NCI-H460 (cell line): Measurements from ENCODE around the gene SCP2. TPM values are rescaled to one million over a fixed set of nuclear protein-coding genes. Genes with fewer than 3 reads are reported as not detected.
"Not testable (repeated sequence)": the region's sequence is repeated elsewhere in the genome, so short reads cannot be mapped to it uniquely, and the experiment has no call there.

Experiments
- DNase-seq: peaks from one replicate; pipeline ENCODE4 v3.0.0-alpha.2; 2016; ENCODE audit warnings: low read depth; ENCODE audit errors: extremely low read depth
- total RNA-seq: library from RNA; depleted of rRNA; stranded (reverse); fragments of >200 nt; shearing (Covaris generic); gene quantifications from 2 replicates; pipeline ENCODE4 v1.2.3, GENCODE V29; 2014

The SCP2 gene
- total RNA-seq, 1 experiment from 2014 or later: 35.2 TPM

- no peak for DNase-seq
These were observed 40.6 kb downstream of the SCP2 start for GRCh38 chr1:52967666-52968065.

- DNase-seq: not testable (repeated sequence)
These were observed 42.2 kb downstream of the SCP2 start for GRCh38 chr1:52969234-52969633.

GRCh38 chr1:52970149-52970548 lies 43.1 kb downstream of the SCP2 start:
- no peak for DNase-seq

- no peak for DNase-seq
These were observed 46.8 kb downstream of the SCP2 start for GRCh38 chr1:52973841-52974240.

- no peak for DNase-seq
These were observed 49.3 kb downstream of the SCP2 start for GRCh38 chr1:52976183-52977035.

GRCh38 chr1:52978045-52978444 lies 51.0 kb downstream of the SCP2 start:
- DNase-seq: no peak

- not testable (repeated sequence) for DNase-seq
These were observed 65.7 kb downstream of the SCP2 start for GRCh38 chr1:52992733-52993132.

- no peak for DNase-seq
These were observed 67.6 kb downstream of the SCP2 start for GRCh38 chr1:52994656-52995055.

GRCh38 chr1:52996653-52997052 lies 69.6 kb downstream of the SCP2 start:
- DNase-seq: no peak

- DNase-seq: no peak
These were observed 74.1 kb downstream of the SCP2 start for GRCh38 chr1:53001128-53001527.

GRCh38 chr1:53006612-53007011 lies 79.5 kb downstream of the SCP2 start:
- not testable (repeated sequence) for DNase-seq

- DNase-seq: not testable (repeated sequence)
These were observed 83.2 kb downstream of the SCP2 start for GRCh38 chr1:53010247-53010646.

GRCh38 chr1:53011175-53011574 lies 84.1 kb downstream of the SCP2 start:
- no peak for DNase-seq

GRCh38 chr1:53014791-53015507 lies 87.9 kb downstream of the SCP2 start:
- peak; percentile 58 for DNase-seq

- DNase-seq: no peak
These were observed 88.4 kb downstream of the SCP2 start for GRCh38 chr1:53015508-53015860.

GRCh38 chr1:53016705-53017104 lies 89.6 kb downstream of the SCP2 start:
- no peak for DNase-seq

GRCh38 chr1:53020588-53020987 lies 93.5 kb downstream of the SCP2 start:
- DNase-seq: no peak

GRCh38 chr1:53022179-53022578 lies 95.1 kb downstream of the SCP2 start:
- DNase-seq: no peak

GRCh38 chr1:53023546-53023945 lies 96.5 kb downstream of the SCP2 start:
- DNase-seq: no peak

- no peak for DNase-seq
These were observed 97.0 kb downstream of the SCP2 start for GRCh38 chr1:53024117-53024516.

GRCh38 chr1:53025034-53025768 lies 98.1 kb downstream of the SCP2 start:
- DNase-seq: no peak
